ENCODE measurements around the gene NOSTRIN.

- TF ChIP-seq NANOG (IDR thresholded peaks at IDR 0.05; ENCODE audit: insufficient read depth, low read depth, low read length, poor library complexity, severe bottlenecking) (no peak), CTCF (IDR thresholded peaks at IDR 0.05; ENCODE audit: control extremely low read depth in 1 of 3, insufficient read depth in 1 of 3, low read depth in 1 of 3, low read length in 3 of 3) (no peak), POLR2A (IDR thresholded peaks at IDR 0.05; ENCODE audit: control extremely low read depth in 1 of 2, low read depth in 2 of 2, low read length in 2 of 2) (no peak), ATF3 (IDR thresholded peaks at IDR 0.05; ENCODE audit: insufficient read depth, low read depth, low read length) (no peak), ATF2 (IDR thresholded peaks at IDR 0.05; ENCODE audit: low read length) (no peak), CHD7 (IDR thresholded peaks at IDR 0.05; ENCODE audit: insufficient replicate concordance, low read length) (no peak), RBBP5 (IDR thresholded peaks at IDR 0.05; ENCODE audit: borderline replicate concordance, low read depth, low read length) (no peak)
Observed at GRCh38 chr2:168767258-168767657, 35.2 kb upstream of the NOSTRIN start.

Data from H1 (cell line).